Fibroblast of lung (primary cell): ENCODE data around the gene POLR2E. TPM values are rescaled to one million over a fixed set of nuclear protein-coding genes. Genes with fewer than 3 reads are reported as not detected.

ENCODE experiments used
- DNase-seq, 2 donors: peaks; one replicate each; pipeline versions ENCODE4 v3.0.0 to v3.0.0-alpha.2; 2010; ENCODE audit warnings: low read depth in 2 of 2
- H2AFZ ChIP-seq: 2 replicates; pipeline ENCODE4 v1.5.1; 2012; ENCODE audit warnings: low read length, control low read depth, inconsistent platforms
- H3K27ac ChIP-seq: 2 replicates; pipeline ENCODE4 v1.5.1; 2011; ENCODE audit warnings: low read length, control low read depth; ENCODE audit not compliant: insufficient read depth
- H3K27me3 ChIP-seq: 2 replicates; pipeline ENCODE4 v1.5.1; 2011; ENCODE audit warnings: mild to moderate bottlenecking, low read length; ENCODE audit not compliant: control insufficient read depth, insufficient read depth
- H3K36me3 ChIP-seq: 2 replicates; pipeline ENCODE4 v1.5.1; 2011; ENCODE audit warnings: low read length; ENCODE audit not compliant: control insufficient read depth, insufficient read depth
- H3K4me1 ChIP-seq: 2 replicates; pipeline ENCODE4 v1.5.1; 2011; ENCODE audit warnings: low read length; ENCODE audit not compliant: control insufficient read depth, insufficient read depth; ENCODE audit errors: extremely low read depth
- H3K4me2 ChIP-seq: 2 replicates; pipeline ENCODE4 v1.5.1; 2011; ENCODE audit warnings: low read length, control low read depth; ENCODE audit not compliant: insufficient read depth; ENCODE audit errors: extremely low read depth
- H3K4me3 ChIP-seq, 4 experiments: fragments of 200-600 bp in 1 of 4; sonication (generic) in 1 of 4; replicated peaks in 1 of 4; 2 replicates each; pipeline ENCODE4 v1.5.1; 2011 to 2016; ENCODE audit warnings: low read length in 4 of 4, low read depth in 3 of 4, mild to moderate bottlenecking in 3 of 4, control low read depth in 2 of 4, inconsistent platforms in 1 of 4, mixed read lengths in 1 of 4; ENCODE audit not compliant: insufficient read depth in 1 of 4; ENCODE audit errors: control extremely low read depth in 1 of 4
- H3K79me2 ChIP-seq: 2 replicates; pipeline ENCODE4 v1.5.1; 2012; ENCODE audit warnings: mild to moderate bottlenecking, low read length, inconsistent platforms; ENCODE audit not compliant: control insufficient read depth, insufficient read depth
- H3K9ac ChIP-seq: 2 replicates; pipeline ENCODE4 v1.5.1; 2011; ENCODE audit warnings: mild to moderate bottlenecking, low read length, control low read depth; ENCODE audit not compliant: insufficient read depth
- H3K9me3 ChIP-seq: 2 replicates; pipeline ENCODE4 v1.5.1; 2012; ENCODE audit warnings: low read depth, low read length; ENCODE audit not compliant: control insufficient read depth, insufficient read depth
- H4K20me1 ChIP-seq: 2 replicates; pipeline ENCODE4 v1.5.1; 2011; ENCODE audit warnings: low read length; ENCODE audit not compliant: control insufficient read depth, insufficient read depth; ENCODE audit errors: extremely low read depth
- EZH2 ChIP-seq: IDR thresholded peaks from 2 replicates; pipeline ENCODE4 v1.5.1; 2012; ENCODE audit warnings: low read length, control low read depth, mild to moderate bottlenecking; ENCODE audit errors: missing control alignments
- polyA plus RNA-seq, 2 donors: library from polyadenylated mRNA; depleted of rRNA in 1 of 2; stranded (reverse) in 1 of 2; unstranded in 1 of 2; fragments of >200 nt; gene quantifications; 2 replicates each; pipeline ENCODE4 v1.2.1, GENCODE V29; 2011 to 2012; ENCODE audit warnings: missing spikeins in 1 of 2
- total RNA-seq: library from RNA; depleted of rRNA; stranded (reverse); fragments of >200 nt; gene quantifications from 2 replicates; pipeline ENCODE4 v1.2.1, GENCODE V29; 2014
- TF ChIP-seq, protein P1 (sequence below), 2 donors: IDR thresholded peaks in 1 of 2; conservative IDR thresholded peaks in 1 of 2; 1 replicate in 1 of 2; 2 replicates in 1 of 2; pipeline ENCODE4 v1.5.1; 2011 to 2012; ENCODE audit warnings: low read length in 2 of 2, control low read depth in 1 of 2, inconsistent platforms in 1 of 2, low read depth in 1 of 2, mild to moderate bottlenecking in 1 of 2

Gene POLR2E
- total and polyA plus RNA-seq, 2 donors (not counting 1 experiment from before 2014, with no cell fraction given), result 55.2 to 130 TPM

GRCh38 chr19:1041272-1041834 lies 53.8 kb downstream of the POLR2E start:
- no peak for DNase-seq

DNA sequence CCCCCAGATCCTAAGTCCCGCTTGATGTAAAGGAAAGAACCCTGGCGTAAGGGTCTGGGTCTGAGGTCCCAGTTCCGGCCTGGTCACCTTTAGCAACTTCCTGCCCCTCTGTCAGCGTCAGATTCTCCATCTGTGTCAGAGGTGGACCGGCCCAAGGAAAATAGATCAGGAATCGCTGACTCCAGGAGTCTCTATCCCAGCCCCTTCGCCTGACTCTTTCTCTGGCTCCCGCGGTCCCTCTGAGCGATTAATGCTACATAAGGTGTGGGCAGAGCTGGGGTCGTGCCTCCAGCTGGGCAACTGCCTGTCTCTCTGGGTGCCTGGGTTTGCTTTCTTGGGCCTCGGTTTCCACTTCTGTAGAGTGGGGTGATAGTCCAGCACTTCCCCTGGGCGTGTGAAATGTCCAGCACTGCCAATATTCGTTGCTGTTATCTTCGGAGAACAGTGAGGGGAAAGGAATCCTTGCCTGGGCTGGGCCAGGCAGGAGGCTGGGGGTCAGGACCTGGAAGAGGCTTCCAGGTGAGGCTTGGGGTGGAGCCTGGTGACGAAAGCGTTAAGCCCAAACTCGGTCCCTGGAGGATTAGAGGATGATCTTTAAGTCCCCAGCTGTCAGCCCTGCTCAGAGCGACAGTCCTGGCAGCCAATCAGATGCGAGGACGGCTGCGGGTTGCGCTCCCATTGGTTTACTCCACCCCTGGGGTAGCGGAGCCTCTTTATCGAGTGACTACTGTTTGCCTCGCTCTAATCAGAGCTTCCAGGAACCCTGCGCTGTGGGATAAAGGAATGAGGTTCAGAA lies 54.5 kb downstream of the POLR2E start:
- Histone ChIP-seq H3K9me3 (no peaks in the 10 kb centered on the region), H3K4me2 (peak overlapping the region; percentile 93), H3K79me2 (no peaks in the 10 kb centered on the region), H3K27ac (no peak overlapping the region), H4K20me1 (no peaks in the 10 kb centered on the region), H3K27me3 (no peaks in the 10 kb centered on the region), H2AFZ (peak overlapping the region; percentile 51), H3K36me3 (peaks cover 17% of the 10 kb centered on the region), H3K4me1 (peaks cover 26% of the 10 kb centered on the region), H3K4me3 (peak overlapping the region; percentile 53 to 67 (median 58)), H3K9ac (peak overlapping the region; percentile 18)
- DNase-seq, result peak; percentile 94 to 95
- TF ChIP-seq, protein P1, sequence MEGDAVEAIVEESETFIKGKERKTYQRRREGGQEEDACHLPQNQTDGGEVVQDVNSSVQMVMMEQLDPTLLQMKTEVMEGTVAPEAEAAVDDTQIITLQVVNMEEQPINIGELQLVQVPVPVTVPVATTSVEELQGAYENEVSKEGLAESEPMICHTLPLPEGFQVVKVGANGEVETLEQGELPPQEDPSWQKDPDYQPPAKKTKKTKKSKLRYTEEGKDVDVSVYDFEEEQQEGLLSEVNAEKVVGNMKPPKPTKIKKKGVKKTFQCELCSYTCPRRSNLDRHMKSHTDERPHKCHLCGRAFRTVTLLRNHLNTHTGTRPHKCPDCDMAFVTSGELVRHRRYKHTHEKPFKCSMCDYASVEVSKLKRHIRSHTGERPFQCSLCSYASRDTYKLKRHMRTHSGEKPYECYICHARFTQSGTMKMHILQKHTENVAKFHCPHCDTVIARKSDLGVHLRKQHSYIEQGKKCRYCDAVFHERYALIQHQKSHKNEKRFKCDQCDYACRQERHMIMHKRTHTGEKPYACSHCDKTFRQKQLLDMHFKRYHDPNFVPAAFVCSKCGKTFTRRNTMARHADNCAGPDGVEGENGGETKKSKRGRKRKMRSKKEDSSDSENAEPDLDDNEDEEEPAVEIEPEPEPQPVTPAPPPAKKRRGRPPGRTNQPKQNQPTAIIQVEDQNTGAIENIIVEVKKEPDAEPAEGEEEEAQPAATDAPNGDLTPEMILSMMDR (conservative IDR thresholded peaks at IDR 0.05 in 1 of 2, IDR thresholded peaks at IDR 0.05 in 1 of 2; ENCODE audit: low read depth in 1 of 2, low read length in 2 of 2), result no peak
- TF ChIP-seq EZH2, result no peak

More at GRCh38 chr19:1041272-1041834, 53.8 kb downstream of the POLR2E start:
- no peak overlapping the region for H3K9ac ChIP-seq
- H3K9me3 ChIP-seq, result no peaks in the 10 kb centered on the region
- H3K79me2 ChIP-seq, result no peaks in the 10 kb centered on the region
- H3K4me2 ChIP-seq, result peak overlapping the region; percentile 93
- H2AFZ ChIP-seq, result peak overlapping the region; percentile 51
- H3K27me3 ChIP-seq, result no peaks in the 10 kb centered on the region
- peaks cover 26% of the 10 kb centered on the region for H3K4me1 ChIP-seq
- peak overlapping the region; percentile 26 to 67 (median 42) for H3K4me3 ChIP-seq
- no peak overlapping the region for H3K27ac ChIP-seq
- H3K36me3 ChIP-seq, result peaks cover 15% of the 10 kb centered on the region
- TF ChIP-seq, protein P1 (conservative IDR thresholded peaks at IDR 0.05 in 1 of 2, IDR thresholded peaks at IDR 0.05 in 1 of 2; ENCODE audit: low read depth in 1 of 2, low read length in 2 of 2), result no peak
- TF ChIP-seq EZH2, result no peak
- H4K20me1 ChIP-seq, result no peaks in the 10 kb centered on the region

GRCh38 chr19:1039646-1040475 lies 55.3 kb downstream of the POLR2E start, which contains the start of gene ABCA7:
TSS of gene ABCA7 (plus strand) at chr19:1040107. CDS start at chr19:1041362, 1,255 bp downstream.
- TF ChIP-seq, protein P1 (conservative IDR thresholded peaks at IDR 0.05 in 1 of 2, IDR thresholded peaks at IDR 0.05 in 1 of 2; ENCODE audit: low read depth in 1 of 2, low read length in 2 of 2), result no peak
- no peak for TF ChIP-seq EZH2
- Histone ChIP-seq H3K79me2 (peaks cover 3% of the 10 kb centered on the region), H3K4me2 (peak within 1 kb of the TSS; percentile 93), H3K9ac (peak within 1 kb of the TSS; percentile 46), H3K4me3 (peak within 1 kb of the TSS; percentile 53 to 67 (median 58)), H3K4me1 (peaks cover 26% of the 10 kb centered on the region), H3K27ac (peak within 1 kb of the TSS; percentile 38), H2AFZ (no peak within 1 kb of the TSS), H3K27me3 (no peaks in the 10 kb centered on the region), H4K20me1 (no peaks in the 10 kb centered on the region), H3K36me3 (peaks cover 19% of the 10 kb centered on the region), H3K9me3 (no peaks in the 10 kb centered on the region)
- DNase-seq, result peak; percentile 97
